Subcutaneous abdominal adipose tissue (tissue), 5 donors: ENCODE data around the gene VWA3B.
"Not testable (repeated sequence)": the region's sequence is repeated elsewhere in the genome, so short reads cannot be mapped to it uniquely, and the experiment has no call there.

Source experiments
- H3K27ac ChIP-seq: one replicate; pipeline ENCODE4 v1.7.0; 2013; ENCODE audit warnings: low read depth, mild to moderate bottlenecking, inconsistent platforms, low read length, moderate library complexity
- H3K27me3 ChIP-seq, 5 donors: one replicate each; pipeline ENCODE4 v1.7.0; 2013; ENCODE audit warnings: low read length in 5 of 5, inconsistent platforms in 1 of 5; ENCODE audit not compliant: control insufficient read depth in 5 of 5, insufficient read depth in 4 of 5
- H3K36me3 ChIP-seq, 5 donors: one replicate each; pipeline ENCODE4 v1.7.0; 2013; ENCODE audit warnings: low read length in 5 of 5; ENCODE audit not compliant: control insufficient read depth in 5 of 5, insufficient read depth in 5 of 5
- H3K4me1 ChIP-seq, 5 donors: one replicate each; pipeline ENCODE4 v1.7.0; 2013; ENCODE audit warnings: low read length in 5 of 5, mild to moderate bottlenecking in 3 of 5, moderate library complexity in 1 of 5; ENCODE audit not compliant: control insufficient read depth in 5 of 5, insufficient read depth in 5 of 5
- H3K4me3 ChIP-seq, 5 donors: one replicate each; pipeline ENCODE4 v1.7.0; 2013; ENCODE audit warnings: low read length in 5 of 5, low read depth in 1 of 5
- H3K9ac ChIP-seq, 5 donors: one replicate each; pipeline ENCODE4 v1.7.0; 2013; ENCODE audit warnings: low read length in 5 of 5, mild to moderate bottlenecking in 4 of 5, moderate library complexity in 3 of 5
- H3K9me3 ChIP-seq, 5 donors: one replicate each; pipeline ENCODE4 v1.7.0; 2013; ENCODE audit warnings: low read length in 5 of 5; ENCODE audit not compliant: control insufficient read depth in 5 of 5
- donor health status: healthy.
- donor health status: healthy.
- donor health status: healthy.
- donor health status: healthy.
- donor health status: healthy.

Gene VWA3B

DNA sequence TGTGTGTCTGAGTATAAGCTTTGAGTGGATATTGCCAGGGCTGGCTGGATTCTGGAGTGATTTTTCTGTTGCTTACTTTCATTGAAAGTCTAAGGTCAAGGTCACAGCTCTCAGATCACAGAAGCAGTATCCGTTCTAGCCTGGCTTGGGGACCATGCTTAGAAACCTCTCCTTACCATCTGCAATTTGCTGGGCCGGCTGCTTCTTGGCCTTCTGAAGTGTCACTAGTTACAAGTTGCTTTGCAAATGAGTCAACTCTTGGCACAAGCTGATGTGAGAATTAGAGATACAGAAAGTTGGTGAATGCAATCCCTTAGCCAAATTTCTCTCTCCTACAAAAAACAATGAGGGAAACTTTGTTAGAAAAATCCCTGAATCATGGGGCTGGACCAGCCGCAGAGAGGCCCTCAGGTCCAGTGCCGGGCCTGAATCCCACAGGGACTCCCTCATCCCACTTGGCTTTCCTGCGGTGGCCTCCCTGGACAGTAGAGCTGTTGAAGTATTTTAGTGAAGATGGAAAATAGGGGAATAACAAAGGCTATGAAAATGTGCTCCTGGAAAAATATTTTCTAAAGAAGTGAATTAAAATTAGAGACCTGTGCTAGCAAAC is 166.6 kb downstream of the VWA3B start:
- Histone ChIP-seq H3K27me3 (peaks cover 0 to 3% (median 0%) of the 10 kb centered on the region in 5 donors), H3K9ac (no peak overlapping the region), H3K4me3 (no peak overlapping the region), H3K4me1 (no peaks in the 10 kb centered on the region), H3K9me3 (peaks cover 0 to under 1% (median 0%) of the 10 kb centered on the region in 5 donors), H3K27ac (no peak overlapping the region), H3K36me3 (no peaks in the 10 kb centered on the region)

DNA sequence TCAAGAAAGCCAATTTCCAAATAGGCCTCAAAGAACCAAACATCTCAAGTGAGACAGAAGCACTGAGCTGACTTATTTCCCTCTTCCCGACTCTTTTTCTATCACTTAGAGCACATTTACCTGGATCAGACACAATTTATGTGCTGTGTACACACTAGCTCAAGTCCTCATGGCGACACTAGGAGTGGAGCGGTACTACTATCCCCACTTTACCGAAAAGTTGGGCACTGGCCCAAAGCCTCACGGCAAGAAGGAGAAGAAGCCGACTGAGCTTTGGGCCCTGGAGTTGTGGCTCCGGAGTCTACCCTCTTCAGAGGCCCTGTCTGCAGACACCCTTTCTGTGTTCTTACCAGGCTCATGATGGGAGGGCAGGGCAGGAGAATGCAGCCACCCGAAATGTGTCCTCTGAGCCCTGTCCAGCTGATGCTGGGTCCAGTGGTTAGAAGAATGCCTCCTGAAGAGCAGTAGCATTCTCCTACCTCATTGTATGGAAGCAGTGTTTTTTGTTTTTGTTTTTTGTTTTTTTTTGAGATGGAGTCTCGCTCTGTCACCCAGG is 167.6 kb downstream of the VWA3B start:
- Histone ChIP-seq H3K27ac (no peak overlapping the region), H3K36me3 (no peaks in the 10 kb centered on the region), H3K9me3 (no peaks in the 10 kb centered on the region), H3K4me3 (no peak overlapping the region), H3K4me1 (no peaks in the 10 kb centered on the region), H3K27me3 (peaks cover 0 to 3% (median 0%) of the 10 kb centered on the region in 5 donors), H3K9ac (no peak overlapping the region)

DNA sequence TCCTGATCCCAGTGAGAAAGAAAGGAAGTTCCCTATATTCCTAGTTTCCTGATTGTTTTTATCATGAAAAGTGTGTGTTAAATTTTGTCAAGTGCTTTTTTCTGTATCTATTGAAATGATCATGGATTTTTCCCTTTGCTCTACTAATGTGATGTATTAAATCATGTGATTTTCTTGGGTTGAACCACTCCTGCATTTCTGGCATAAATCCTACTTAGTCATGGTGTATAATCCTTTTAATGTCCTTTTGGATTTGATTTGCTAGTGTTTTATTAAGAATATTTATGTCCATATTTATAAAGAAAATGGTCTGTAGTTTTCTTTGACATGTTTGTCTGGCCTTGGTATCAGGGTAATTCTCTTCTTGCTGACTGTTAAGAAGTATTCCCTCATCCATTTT is 171.9 kb downstream of the VWA3B start:
- Histone ChIP-seq H3K9ac (no peak overlapping the region), H3K27me3 (peaks cover 0 to 3% (median 0%) of the 10 kb centered on the region in 5 donors), H3K27ac (no peak overlapping the region), H3K36me3 (no peaks in the 10 kb centered on the region), H3K4me1 (no peaks in the 10 kb centered on the region), H3K4me3 (no peak overlapping the region), H3K9me3 (peaks cover 8 to 19% (median 13%) of the 10 kb centered on the region in 5 donors)

DNA sequence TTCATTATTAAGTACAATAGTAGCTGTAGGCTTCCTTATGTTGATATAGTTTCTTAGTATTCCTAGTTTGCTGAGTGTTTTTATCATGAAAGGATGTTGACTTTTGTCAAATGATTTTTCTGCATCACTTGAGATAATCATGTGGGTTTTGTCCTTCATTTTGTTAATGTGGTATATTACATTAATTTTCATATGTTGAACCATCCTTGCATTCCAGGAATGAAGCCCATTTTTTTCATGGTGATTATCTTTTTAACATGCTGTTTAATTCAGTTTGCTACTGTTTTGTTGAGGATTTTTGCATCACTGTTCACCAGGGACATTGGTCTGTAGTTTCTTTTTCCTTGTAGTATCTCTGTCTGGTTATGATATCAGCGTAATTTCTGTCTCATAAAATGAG is 176.4 kb downstream of the VWA3B start:
- H3K27me3 ChIP-seq, result no peaks in the 10 kb centered on the region
- H3K27ac ChIP-seq, result no peak overlapping the region
- no peaks in the 10 kb centered on the region for H3K36me3 ChIP-seq
- peak overlapping the region in 1 of 5 donors; percentile 7 for H3K4me3 ChIP-seq
- H3K4me1 ChIP-seq, result no peaks in the 10 kb centered on the region
- peaks cover 11 to 25% (median 14%) of the 10 kb centered on the region in 5 donors for H3K9me3 ChIP-seq
- H3K9ac ChIP-seq, result no peak overlapping the region

DNA sequence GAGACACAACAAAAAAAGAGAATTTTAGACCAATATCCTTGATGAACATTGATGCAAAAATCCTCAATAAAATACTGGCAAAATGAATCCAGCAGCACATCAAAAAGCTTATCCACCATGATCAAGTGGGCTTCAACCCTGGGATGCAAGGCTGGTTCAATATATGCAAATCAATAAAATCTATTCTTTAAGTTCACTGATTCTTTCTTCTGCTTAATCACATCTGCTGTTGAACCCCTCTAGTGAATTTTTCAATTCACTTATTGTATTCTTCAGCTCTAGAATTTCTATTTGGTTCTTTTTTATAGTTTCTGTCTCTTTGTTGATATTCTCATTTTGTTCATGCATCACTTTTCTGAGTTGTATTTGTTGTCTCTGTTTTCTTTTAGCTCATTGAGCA is 181.3 kb downstream of the VWA3B start:
- not testable (repeated sequence) for H3K4me3 ChIP-seq, H3K27ac ChIP-seq, H3K36me3 ChIP-seq, H3K9ac ChIP-seq, H3K4me1 ChIP-seq, H3K27me3 ChIP-seq
- H3K9me3 ChIP-seq, result peaks cover 5 to 13% (median 9%) of the 10 kb centered on the region in 5 donors

DNA sequence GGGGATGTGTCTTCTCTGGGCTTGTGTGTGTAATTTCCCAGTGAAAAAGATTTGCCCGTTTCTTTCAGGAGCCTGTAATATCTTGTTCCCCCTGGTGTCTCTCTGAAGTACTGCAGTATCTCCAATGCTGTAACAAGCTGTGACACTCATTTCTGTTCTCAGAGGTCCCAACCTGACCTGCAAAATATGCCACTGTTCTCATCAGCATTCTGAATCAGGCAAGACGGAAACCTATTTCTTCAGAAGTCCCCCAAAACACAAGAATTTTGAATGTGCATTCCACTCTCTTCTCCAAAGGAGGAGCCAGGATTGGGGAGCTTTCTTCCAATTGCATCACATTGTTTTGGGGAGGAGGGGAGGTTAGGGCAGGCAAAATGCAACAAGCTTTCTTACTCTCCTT is 182.3 kb downstream of the VWA3B start:
- Histone ChIP-seq H3K27me3 (peaks cover 0 to 4% (median 0%) of the 10 kb centered on the region in 5 donors), H3K27ac (no peak overlapping the region)

DNA sequence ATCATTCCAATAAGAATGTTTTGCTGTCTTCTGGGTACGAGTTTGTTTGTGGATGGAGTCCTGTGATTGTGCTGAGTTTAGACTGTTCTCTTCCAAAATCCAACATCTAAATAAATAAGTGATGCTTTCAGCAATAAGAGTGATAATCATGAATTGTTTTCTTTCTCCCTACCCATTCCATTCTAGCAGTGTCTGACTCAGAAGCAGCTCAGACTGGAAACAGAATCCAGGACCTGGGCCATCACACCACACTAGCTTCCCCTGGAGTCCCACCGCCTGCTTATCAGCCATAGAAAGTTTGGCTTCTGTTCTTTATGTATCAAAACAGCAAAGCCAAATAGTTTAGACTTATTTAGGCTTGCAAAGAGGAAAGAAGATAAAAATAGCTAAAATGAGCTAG is 182.9 kb downstream of the VWA3B start:
- H3K9ac ChIP-seq, result no peak overlapping the region
- no peak overlapping the region for H3K27ac ChIP-seq
- H3K4me1 ChIP-seq, result peaks cover 0 to 3% (median 0%) of the 10 kb centered on the region in 5 donors
- no peak overlapping the region for H3K4me3 ChIP-seq
- H3K36me3 ChIP-seq, result no peaks in the 10 kb centered on the region
- H3K27me3 ChIP-seq, result peaks cover 0 to 4% (median 0%) of the 10 kb centered on the region in 5 donors
- H3K9me3 ChIP-seq, result no peaks in the 10 kb centered on the region

More for the DNA sequence above, 182.3 kb downstream of the VWA3B start:
- H3K9ac ChIP-seq, result no peak overlapping the region
- H3K36me3 ChIP-seq, result no peaks in the 10 kb centered on the region
- no peak overlapping the region for H3K4me3 ChIP-seq
- H3K4me1 ChIP-seq, result peaks cover 0 to 3% (median 0%) of the 10 kb centered on the region in 5 donors
- H3K9me3 ChIP-seq, result peaks cover 0 to 4% (median 2%) of the 10 kb centered on the region in 5 donors

DNA sequence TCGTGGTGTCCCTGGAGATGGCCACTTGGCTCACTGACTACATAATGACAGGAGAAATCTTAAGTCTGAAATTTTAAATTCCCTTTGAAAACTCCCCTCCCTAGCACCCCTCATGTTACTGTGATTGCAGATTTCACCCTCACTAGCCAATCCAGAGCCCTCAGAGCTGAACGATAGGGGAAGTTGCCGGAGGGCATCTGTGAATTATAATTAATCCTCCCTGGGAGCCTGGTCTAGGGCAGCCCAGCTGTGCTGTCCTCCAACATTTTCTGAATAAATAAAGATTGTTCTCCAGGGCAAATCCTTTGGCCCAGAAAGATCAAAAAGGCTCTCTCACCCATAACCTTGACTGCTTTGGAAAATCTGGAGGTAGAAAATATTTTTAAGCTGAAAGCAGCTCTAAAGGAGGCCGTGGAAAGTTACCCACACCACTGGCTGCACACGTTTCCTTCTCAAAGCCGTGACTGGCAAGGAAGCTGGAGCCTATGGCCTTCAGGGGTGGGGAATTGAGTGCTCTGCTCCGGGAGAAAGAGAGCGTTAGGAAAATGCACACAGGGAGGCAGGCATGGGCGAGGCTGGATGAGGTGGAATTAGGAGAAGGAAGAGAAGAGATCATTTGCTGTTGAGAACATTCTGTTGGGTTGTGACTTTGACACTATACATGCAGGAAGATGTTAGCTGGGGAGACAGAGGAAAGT is 190.3 kb downstream of the VWA3B start:
- Histone ChIP-seq H3K4me1 (no peaks in the 10 kb centered on the region), H3K9me3 (peaks cover 0 to 10% (median 4%) of the 10 kb centered on the region in 5 donors), H3K27me3 (peaks cover 5 to 26% (median 15%) of the 10 kb centered on the region in 5 donors), H3K4me3 (no peak overlapping the region), H3K27ac (no peak overlapping the region), H3K9ac (no peak overlapping the region), H3K36me3 (no peaks in the 10 kb centered on the region)

DNA sequence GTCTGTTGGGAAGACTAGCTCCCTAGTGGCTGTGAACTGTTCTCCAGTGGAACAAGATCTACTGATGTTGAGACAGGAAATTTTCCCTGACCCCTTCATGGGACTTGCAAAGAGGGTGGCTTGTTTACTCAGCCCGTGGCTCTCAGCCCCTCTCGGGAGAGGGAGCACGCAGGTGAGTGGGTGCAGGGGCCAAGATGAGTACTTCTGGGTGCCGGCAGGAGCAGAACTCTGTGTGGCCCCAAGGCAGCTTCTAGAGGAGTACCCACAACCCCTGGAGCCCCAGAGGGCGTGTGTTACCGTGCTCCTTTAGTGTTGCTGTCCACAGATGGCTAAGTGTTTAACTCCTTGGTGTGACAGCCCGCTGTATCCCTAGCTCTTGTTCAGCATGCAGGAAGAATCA is 191.1 kb downstream of the VWA3B start:
- Histone ChIP-seq H3K36me3 (no peaks in the 10 kb centered on the region), H3K4me1 (no peaks in the 10 kb centered on the region), H3K9me3 (peaks cover 0 to 10% (median 4%) of the 10 kb centered on the region in 5 donors), H3K9ac (no peak overlapping the region), H3K4me3 (no peak overlapping the region), H3K27me3 (peaks cover 5 to 26% (median 15%) of the 10 kb centered on the region in 5 donors), H3K27ac (no peak overlapping the region)
